NCI-H1694 (cell line): ENCODE measurements around the gene PDLIM4.

ENCODE experiments used
- DNase-seq: peaks from one replicate; lab custom pipeline; 2025; lab: John Stamatoyannopoulos, UW

Gene PDLIM4

GRCh38 chr5:132257131-132258101, at the start of gene PDLIM4:
Gene PDLIM4, plus strand, starts transcription at chr5:132257696. Its CDS starts 39 bp downstream, at chr5:132257735.
- no peak for DNase-seq

GRCh38 chr5:132207778-132208177, 49.7 kb upstream of the PDLIM4 start:
- no peak for DNase-seq

- DNase-seq: no peak
These were observed 48.4 kb upstream of the PDLIM4 start for GRCh38 chr5:132209131-132209530.

- no peak for DNase-seq
These were observed 47.5 kb upstream of the PDLIM4 start for GRCh38 chr5:132209901-132210545.

- no peak for DNase-seq
These were observed 46.6 kb upstream of the PDLIM4 start for GRCh38 chr5:132210944-132211343.

GRCh38 chr5:132211787-132212186, 45.7 kb upstream of the PDLIM4 start:
- no peak for DNase-seq

- DNase-seq: no peak
These were observed 43.8 kb upstream of the PDLIM4 start for GRCh38 chr5:132213666-132214065.

GRCh38 chr5:132214491-132214890, 43.0 kb upstream of the PDLIM4 start:
- no peak for DNase-seq

GRCh38 chr5:132215329-132215728, 42.2 kb upstream of the PDLIM4 start:
- DNase-seq: no peak

- no peak for DNase-seq
These were observed 39.2 kb upstream of the PDLIM4 start for GRCh38 chr5:132218321-132218720.

- DNase-seq: no peak
These were observed 38.1 kb upstream of the PDLIM4 start for GRCh38 chr5:132219289-132219970.

- DNase-seq: no peak
These were observed 37.5 kb upstream of the PDLIM4 start for GRCh38 chr5:132219981-132220380.

- no peak for DNase-seq
These were observed 37.0 kb upstream of the PDLIM4 start for GRCh38 chr5:132220491-132220890.

GRCh38 chr5:132221781-132222648, 35.5 kb upstream of the PDLIM4 start:
- no peak for DNase-seq

GRCh38 chr5:132222649-132223038, 34.9 kb upstream of the PDLIM4 start:
- DNase-seq: no peak

- no peak for DNase-seq
These were observed 33.6 kb upstream of the PDLIM4 start for GRCh38 chr5:132223861-132224260.

- no peak for DNase-seq
These were observed 32.8 kb upstream of the PDLIM4 start for GRCh38 chr5:132224716-132225115.

GRCh38 chr5:132225165-132226032, 32.1 kb upstream of the PDLIM4 start:
- no peak for DNase-seq

GRCh38 chr5:132226516-132227234, 30.8 kb upstream of the PDLIM4 start:
- DNase-seq: no peak

GRCh38 chr5:132227235-132227484, 30.3 kb upstream of the PDLIM4 start:
- no peak for DNase-seq
